HepG2 (cell line): ENCODE data around the gene GRB2. TPM values are rescaled to one million over a fixed set of nuclear protein-coding genes. Genes with fewer than 3 reads are reported as not detected.

Source experiments
- ETV5 ChIP-seq: IDR thresholded peaks from 2 replicates; pipeline ENCODE4 v1.6.1; 2018; ENCODE audit warnings: missing biosample characterization, missing genetic modification reagents, inconsistent platforms, borderline replicate concordance
- FOSL1 ChIP-seq: sonication (generic); formaldehyde crosslinking; IDR thresholded peaks from 2 replicates; pipeline ENCODE4 v1.9.0; 2021; ENCODE audit warnings: missing genetic modification reagents, borderline replicate concordance
- FOXP1 ChIP-seq, 2 experiments: fragments of 450-650 bp in 1 of 2; IDR thresholded peaks; 2 replicates each; pipeline ENCODE4 v1.6.1; 2017 to 2018; ENCODE audit warnings: antibody characterized with exemption in 1 of 2
- JDP2 ChIP-seq: sonication (generic); formaldehyde crosslinking; IDR thresholded peaks from 2 replicates; pipeline ENCODE4 v1.8.1; 2022; ENCODE audit warnings: missing genetic modification reagents, borderline replicate concordance
- NFE2L2 ChIP-seq: fragments of 150-350 bp; IDR thresholded peaks from 2 replicates; pipeline ENCODE4 v1.6.1; 2014; ENCODE audit warnings: low read length
- PRPF4 ChIP-seq: fragments of 200-400 bp; formaldehyde crosslinking; IDR thresholded peaks from 2 replicates; pipeline ENCODE4 v1.6.1; 2016; ENCODE audit warnings: low read length, low read depth; ENCODE audit not compliant: poor library complexity, severe bottlenecking
- SMAD3 ChIP-seq: sonication (generic); formaldehyde crosslinking; IDR thresholded peaks from 2 replicates; pipeline ENCODE4 v1.4.0; 2020; ENCODE audit warnings: missing genetic modification reagents
- STAT5B ChIP-seq: sonication (generic); formaldehyde crosslinking; IDR thresholded peaks from 2 replicates; pipeline ENCODE4 v1.4.0; 2020; ENCODE audit warnings: missing genetic modification reagents
- TAF1 ChIP-seq: sonication (generic); formaldehyde crosslinking; IDR thresholded peaks from 2 replicates; pipeline ENCODE4 v1.4.0; 2020; ENCODE audit warnings: missing genetic modification reagents
- TRAFD1 ChIP-seq: sonication (generic); formaldehyde crosslinking; IDR thresholded peaks from 2 replicates; pipeline ENCODE4 v1.5.1; 2020; ENCODE audit warnings: missing genetic modification reagents, mild to moderate bottlenecking, borderline replicate concordance
- ZBTB38 ChIP-seq: sonication (generic); formaldehyde crosslinking; IDR thresholded peaks from 2 replicates; pipeline ENCODE4 v1.5.1; 2020; ENCODE audit warnings: mild to moderate bottlenecking, missing genetic modification reagents
- ZFAT ChIP-seq: sonication (generic); formaldehyde crosslinking; conservative IDR thresholded peaks from 2 replicates; pipeline ENCODE4 v1.8.1; 2023; ENCODE audit warnings: missing genetic modification reagents, inconsistent platforms
- ZNF205 ChIP-seq: IDR thresholded peaks from 2 replicates; pipeline ENCODE4 v1.6.1; 2018; ENCODE audit warnings: missing biosample characterization, missing genetic modification reagents
- ZNF224 ChIP-seq: sonication (generic); formaldehyde crosslinking; IDR thresholded peaks from 2 replicates; pipeline ENCODE4 v1.5.0; 2020; ENCODE audit warnings: mild to moderate bottlenecking, missing genetic modification reagents
- ZNF282 ChIP-seq: fragments of 450-650 bp; IDR thresholded peaks from 2 replicates; pipeline ENCODE4 v1.6.1; 2018; ENCODE audit not compliant: partially characterized antibody
- ZNF468 ChIP-seq: sonication (generic); formaldehyde crosslinking; IDR thresholded peaks from 2 replicates; pipeline ENCODE4 v1.8.0; 2022; ENCODE audit warnings: mild to moderate bottlenecking, moderate library complexity, missing genetic modification reagents
- ZNF501 ChIP-seq: sonication (generic); formaldehyde crosslinking; IDR thresholded peaks from 2 replicates; pipeline ENCODE4 v1.5.1; 2020; ENCODE audit warnings: mild to moderate bottlenecking, moderate library complexity, missing genetic modification reagents
- ZNF891 ChIP-seq: sonication (generic); formaldehyde crosslinking; IDR thresholded peaks from 2 replicates; pipeline ENCODE4 v1.5.0; 2020; ENCODE audit warnings: mild to moderate bottlenecking, missing genetic modification reagents
- polyA plus RNA-seq, 8 experiments: library from polyadenylated mRNA; depleted of rRNA in 3 of 8; stranded (reverse) in 7 of 8; unstranded in 1 of 8; fragments of >200 nt; fragmentation: Illumina TruSeq in 4 of 8; extraction: Trizol in 4 of 8; gene quantifications; 2 replicates each; pipeline versions ENCODE4 v1.2.1 to v1.2.3, GENCODE V29; 2011 to 2016; ENCODE audit warnings: low read depth in 4 of 8, missing spikeins in 1 of 8, mixed read lengths in 1 of 8; ENCODE audit not compliant: insufficient read depth in 1 of 8
- total RNA-seq, 5 experiments: library from RNA; depleted of rRNA; stranded (reverse); fragments of >200 nt; fragmentation: Illumina TruSeq; extraction: Trizol; gene quantifications; 2 replicates each; pipeline ENCODE4 v1.2.3, GENCODE V29; 2016; ENCODE audit warnings: low read depth in 1 of 5

GRB2 gene
- total and polyA plus RNA-seq, 2 of the 13 experiments (the other 11 are each of a cell fraction or from before 2014, with no cell fraction given) = 84.6 to 92.3 TPM

DNA sequence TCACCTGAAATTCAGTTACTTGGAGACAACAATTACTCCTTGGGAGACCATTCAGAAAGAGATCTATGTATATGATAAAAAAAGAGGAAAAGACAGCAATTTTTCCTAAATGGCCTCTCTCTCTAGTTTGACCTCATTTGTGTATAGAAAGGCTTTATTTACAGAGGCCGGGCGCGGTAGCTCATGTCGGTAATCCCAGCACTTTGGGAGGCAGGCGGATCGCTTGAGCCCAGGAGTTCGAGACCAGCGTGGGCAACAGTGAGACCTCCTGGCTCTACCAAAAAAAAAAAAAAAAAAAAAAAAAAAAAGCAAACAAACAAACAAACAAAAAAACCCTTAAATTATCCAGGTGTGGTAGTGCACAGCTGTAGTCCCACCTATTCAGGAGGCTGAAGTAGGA, 20.7 kb downstream of the GRB2 start (continued):
- TF ChIP-seq ZNF224 (no peak), TAF1 (CRISPR knock-in tag) (no peak), ZNF468 (no peak), ZBTB38 (peak; percentile 81), FOXP1 (IDR thresholded peaks at IDR 0.05) (no peak), FOXP1 (CRISPR knock-in tag; IDR thresholded peaks at IDR 0.05) (0 out of 2 replicates have a peak, but pooled peaks have one; percentile 6), PRPF4 (peak; percentile 73), ETV5 (CRISPR knock-in tag) (no peak), ZFAT (no peak), ZNF282 (no peak), NFE2L2 (no peak), FOSL1 (CRISPR knock-in tag) (no peak), JDP2 (CRISPR knock-in tag) (no peak), STAT5B (CRISPR knock-in tag) (no peak), ZNF205 (CRISPR knock-in tag) (no peak), ZNF891 (CRISPR knock-in tag) (no peak), TRAFD1 (CRISPR knock-in tag) (no peak), SMAD3 (no peak), ZNF501 (0 out of 2 replicates have a peak, but pooled peaks have one; percentile 12)
